SK-N-SH (cell line): ENCODE data around the gene FBXO42. TPM values are rescaled to one million over a fixed set of nuclear protein-coding genes. Genes with fewer than 3 reads are reported as not detected.

Experiments used
- CTCF ChIA-PET: fragments of 300-600, 350-600 bp; formaldehyde crosslinking; extraction: SDS; loops from one replicate; lab custom pipeline; 2021; lab: Yijun Ruan, JAX
- POLR2A ChIA-PET: fragments of 350-600 bp; sonication (Branson Sonifier 250); formaldehyde crosslinking; extraction: SDS; loops from one replicate; lab custom pipeline; 2020; ENCODE audit warnings: antibody characterized with exemption, inconsistent platforms; lab: Yijun Ruan, JAX
- DNase-seq: peaks from one replicate; pipeline ENCODE4 v3.0.0; 2012
- H2AFZ ChIP-seq: fragments of 200-600 bp; sonication (generic); 2 replicates; pipeline ENCODE4 v1.8.1; 2016; ENCODE audit warnings: antibody characterized with exemption, mild to moderate bottlenecking, low read depth
- H3F3A ChIP-seq: fragments of 200-600 bp; sonication (generic); replicated peaks from 2 replicates; pipeline ENCODE3; 2016; ENCODE audit warnings: antibody characterized with exemption, mild to moderate bottlenecking; ENCODE audit not compliant: insufficient read depth
- H3K27ac ChIP-seq, 2 experiments: fragments of 200-500 bp in 1 of 2; fragments of 200-600 bp in 1 of 2; sonication (Bioruptor generic) in 1 of 2; sonication (generic), shearing (Covaris generic) in 1 of 2; 2 replicates each; pipeline versions ENCODE4 v1.5.1 to v1.6.1; 2014 to 2016; ENCODE audit warnings: low read depth in 2 of 2, inconsistent platforms in 1 of 2, low read length in 1 of 2, mild to moderate bottlenecking in 1 of 2, mixed read lengths in 1 of 2
- H3K27me3 ChIP-seq: fragments of 200-600 bp; sonication (generic), shearing (Covaris generic); 2 replicates; pipeline ENCODE4 v1.6.1; 2016; ENCODE audit warnings: mixed run types; ENCODE audit not compliant: insufficient read depth
- H3K36me3 ChIP-seq, 2 experiments: fragments of 200-500 bp in 1 of 2; fragments of 200-600 bp in 1 of 2; sonication (Bioruptor generic) in 1 of 2; sonication (generic) in 1 of 2; replicated peaks in 1 of 2; 2 replicates each; pipeline versions ENCODE3 to v1.5.1; 2014 to 2016; ENCODE audit warnings: low read length in 1 of 2, mild to moderate bottlenecking in 1 of 2; ENCODE audit not compliant: insufficient read depth in 2 of 2, control insufficient read depth in 1 of 2
- H3K4me1 ChIP-seq, 2 experiments: fragments of 200-500 bp in 1 of 2; fragments of 200-600 bp in 1 of 2; sonication (Bioruptor generic) in 1 of 2; sonication (generic), shearing (Covaris generic) in 1 of 2; 2 replicates each; pipeline versions ENCODE4 v1.5.1 to v1.6.1; 2014 to 2016; ENCODE audit warnings: low read depth in 1 of 2, low read length in 1 of 2, mixed run types in 1 of 2; ENCODE audit not compliant: insufficient read depth in 2 of 2, control insufficient read depth in 1 of 2
- H3K4me2 ChIP-seq: fragments of 200-600 bp; sonication (generic), shearing (Covaris generic); 2 replicates; pipeline ENCODE4 v1.6.1; 2017; ENCODE audit warnings: mixed run types
- H3K4me3 ChIP-seq, 2 experiments: fragments of 200-500 bp in 1 of 2; fragments of 200-600 bp in 1 of 2; sonication (Bioruptor generic) in 1 of 2; sonication (generic), shearing (Covaris generic) in 1 of 2; 2 replicates each; pipeline versions ENCODE4 v1.5.1 to v1.8.1; 2014 to 2016; ENCODE audit warnings: low read depth in 2 of 2, inconsistent platforms in 1 of 2, low read length in 1 of 2, mild to moderate bottlenecking in 1 of 2, mixed read lengths in 1 of 2, moderate library complexity in 1 of 2
- H3K79me2 ChIP-seq: fragments of 200-600 bp; sonication (generic); 2 replicates; pipeline ENCODE4 v1.8.1; 2017; ENCODE audit warnings: mild to moderate bottlenecking; ENCODE audit not compliant: insufficient read depth
- H3K9ac ChIP-seq: fragments of 200-600 bp; sonication (generic); 2 replicates; pipeline ENCODE4 v1.6.1; 2017; ENCODE audit warnings: mixed run types
- H3K9me2 ChIP-seq: fragments of 200-600 bp; sonication (generic); 2 replicates; pipeline ENCODE4 v1.6.1; 2017; ENCODE audit warnings: mixed run types
- H3K9me3 ChIP-seq: fragments of 200-600 bp; sonication (generic); 2 replicates; pipeline ENCODE4 v1.6.1; 2017; ENCODE audit warnings: mixed run types, mild to moderate bottlenecking, moderate library complexity
- H4K20me1 ChIP-seq: fragments of 200-600 bp; sonication (generic); 2 replicates; pipeline ENCODE4 v1.6.1; 2017; ENCODE audit warnings: mild to moderate bottlenecking, mixed run types; ENCODE audit not compliant: insufficient read depth
- CHD2 ChIP-seq: fragments of 150-350 bp; IDR thresholded peaks from 2 replicates; pipeline ENCODE4 v1.6.1; 2018; ENCODE audit warnings: low read length; ENCODE audit not compliant: partially characterized antibody
- ELF1 ChIP-seq: IDR thresholded peaks from 2 replicates; pipeline ENCODE4 v1.4.0; 2012
- EZH2phosphoT487 ChIP-seq: fragments of 200-600 bp; sonication (generic); IDR thresholded peaks from 2 replicates; pipeline ENCODE4 v1.6.1; 2017; ENCODE audit warnings: low read depth, mixed run types, mild to moderate bottlenecking, antibody characterized with exemption, moderate library complexity, borderline replicate concordance
- FOXJ3 ChIP-seq: sonication (generic); formaldehyde crosslinking; IDR thresholded peaks from 2 replicates; pipeline ENCODE4 v1.5.1; 2020; ENCODE audit warnings: mild to moderate bottlenecking, missing genetic modification reagents
- GABPA ChIP-seq: IDR thresholded peaks from 2 replicates; pipeline ENCODE4 v1.4.0; 2012; ENCODE audit warnings: low read depth, mild to moderate bottlenecking
- GATA2 ChIP-seq: sonication (generic); formaldehyde crosslinking; IDR thresholded peaks from 2 replicates; pipeline ENCODE4 v1.5.0; 2020; ENCODE audit warnings: mild to moderate bottlenecking, missing genetic modification reagents
- JUND ChIP-seq: IDR thresholded peaks from 2 replicates; pipeline ENCODE4 v1.4.0; 2012
- MEF2A ChIP-seq: IDR thresholded peaks from 2 replicates; pipeline ENCODE4 v1.4.0; 2012; ENCODE audit warnings: low read depth, borderline replicate concordance
- MXI1 ChIP-seq: IDR thresholded peaks from 2 replicates; pipeline ENCODE4 v1.6.1; 2012; ENCODE audit warnings: mild to moderate bottlenecking, low read depth, low read length, improper control_type of control experiment
- NFIC ChIP-seq: IDR thresholded peaks from 2 replicates; pipeline ENCODE4 v1.4.0; 2012; ENCODE audit warnings: borderline replicate concordance
- RCOR1 ChIP-seq: fragments of 150-350 bp; IDR thresholded peaks from 2 replicates; pipeline ENCODE4 v1.6.1; 2017; ENCODE audit warnings: antibody characterized with exemption, low read length
- RFX5 ChIP-seq: IDR thresholded peaks from 2 replicates; pipeline ENCODE4 v1.6.1; 2012; ENCODE audit warnings: mild to moderate bottlenecking, improper control_type of control experiment, low read length
- SIN3A ChIP-seq: IDR thresholded peaks from 2 replicates; pipeline ENCODE4 v1.6.1; 2012; ENCODE audit warnings: low read depth, mild to moderate bottlenecking, low read length, moderate library complexity, borderline replicate concordance
- TAF1 ChIP-seq: IDR thresholded peaks from 2 replicates; pipeline ENCODE4 v1.6.1; 2012; ENCODE audit warnings: low read depth, mild to moderate bottlenecking, low read length, moderate library complexity, borderline replicate concordance
- TCF12 ChIP-seq: IDR thresholded peaks from 2 replicates; pipeline ENCODE4 v1.4.0; 2012
- WGBS: methylation state at CpG from one replicate; pipeline ENCODE4 v1.1.6; 2017; ENCODE audit warnings: low lambda C conversion rate; 5-methylcytosine and 5-hydroxymethylcytosine counted together
- polyA plus RNA-seq, 3 experiments: library from polyadenylated mRNA; depleted of rRNA; stranded (reverse); fragments of >200 nt; gene quantifications; 2 replicates each; pipeline ENCODE4 v1.2.3, GENCODE V29; 2012
- small RNA-seq, 7 experiments: library from RNA; depleted of rRNA; stranded (forward); fragments of <200 nt; gene quantifications; one replicate each; pipeline ENCODE3, GENCODE V24; 2012
- TF ChIP-seq, protein P1 (sequence below): IDR thresholded peaks from 2 replicates; pipeline ENCODE4 v1.6.1; 2012; ENCODE audit warnings: mild to moderate bottlenecking, low read depth, low read length, moderate library complexity
- TF ChIP-seq, protein P2 (sequence below): IDR thresholded peaks from 2 replicates; pipeline ENCODE4 v1.4.0; 2012; ENCODE audit warnings: low read depth
- TF ChIP-seq, protein P3 (sequence below): fragments of 200-600 bp; sonication (generic); IDR thresholded peaks from 2 replicates; pipeline ENCODE4 v1.6.1; 2017; ENCODE audit warnings: antibody characterized with exemption, mild to moderate bottlenecking, moderate library complexity

FBXO42 gene
- polyA plus RNA-seq, 1 of the 3 experiments (the other 2 are of a cell fraction) = 8.6 TPM

DNA sequence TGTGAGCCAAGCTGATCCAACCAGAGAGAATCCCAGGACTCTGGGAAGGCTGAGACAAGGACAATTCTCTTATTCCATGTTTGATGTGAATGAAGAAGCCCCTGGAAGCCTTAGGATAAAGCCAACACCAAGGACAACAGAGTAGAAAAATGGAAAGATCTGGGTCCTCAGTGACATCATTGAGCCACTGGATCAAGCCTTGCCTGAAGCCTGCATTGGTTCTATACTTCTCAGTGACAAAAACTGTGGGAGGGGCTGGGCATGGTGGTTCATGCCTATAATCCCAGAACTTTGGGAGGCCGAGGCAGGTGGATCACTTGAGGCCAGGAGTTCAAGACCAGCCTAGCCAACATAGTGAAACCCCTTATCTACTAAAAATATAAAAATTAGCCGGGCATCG, 155.4 kb downstream of the FBXO42 start:
- WGBS = 81% methylated on average over 2 of the region's 3 CpGs
- Histone ChIP-seq H3K36me3 (no peaks in the 10 kb centered on the region), H4K20me1 (no peaks in the 10 kb centered on the region), H3K79me2 (no peaks in the 10 kb centered on the region), H3K27ac (no peak overlapping the region), H3K9me3 (no peaks in the 10 kb centered on the region), H3K4me3 (no peak overlapping the region), H2AFZ (no peak overlapping the region), H3K9ac (no peak overlapping the region), H3K27me3 (no peaks in the 10 kb centered on the region), H3K4me2 (no peak overlapping the region), H3K4me1 (peaks cover 0 to 5% of the 10 kb centered on the region in 2 experiments; a peak in 1 of 4 replicates), H3F3A (no peaks in the 10 kb centered on the region), H3K9me2 (no peaks in the 10 kb centered on the region)
- TF ChIP-seq MXI1 (no peak), NFIC (no peak), GABPA (no peak), TCF12 (no peak), EZH2phosphoT487 (no peak), FOXJ3 (CRISPR knock-in tag) (no peak), CHD2 (no peak), MEF2A (no peak), ELF1 (no peak), JUND (no peak), TAF1 (no peak), GATA2 (CRISPR knock-in tag) (no peak), RFX5 (no peak), SIN3A (no peak), RCOR1 (no peak)
- TF ChIP-seq, protein P1, sequence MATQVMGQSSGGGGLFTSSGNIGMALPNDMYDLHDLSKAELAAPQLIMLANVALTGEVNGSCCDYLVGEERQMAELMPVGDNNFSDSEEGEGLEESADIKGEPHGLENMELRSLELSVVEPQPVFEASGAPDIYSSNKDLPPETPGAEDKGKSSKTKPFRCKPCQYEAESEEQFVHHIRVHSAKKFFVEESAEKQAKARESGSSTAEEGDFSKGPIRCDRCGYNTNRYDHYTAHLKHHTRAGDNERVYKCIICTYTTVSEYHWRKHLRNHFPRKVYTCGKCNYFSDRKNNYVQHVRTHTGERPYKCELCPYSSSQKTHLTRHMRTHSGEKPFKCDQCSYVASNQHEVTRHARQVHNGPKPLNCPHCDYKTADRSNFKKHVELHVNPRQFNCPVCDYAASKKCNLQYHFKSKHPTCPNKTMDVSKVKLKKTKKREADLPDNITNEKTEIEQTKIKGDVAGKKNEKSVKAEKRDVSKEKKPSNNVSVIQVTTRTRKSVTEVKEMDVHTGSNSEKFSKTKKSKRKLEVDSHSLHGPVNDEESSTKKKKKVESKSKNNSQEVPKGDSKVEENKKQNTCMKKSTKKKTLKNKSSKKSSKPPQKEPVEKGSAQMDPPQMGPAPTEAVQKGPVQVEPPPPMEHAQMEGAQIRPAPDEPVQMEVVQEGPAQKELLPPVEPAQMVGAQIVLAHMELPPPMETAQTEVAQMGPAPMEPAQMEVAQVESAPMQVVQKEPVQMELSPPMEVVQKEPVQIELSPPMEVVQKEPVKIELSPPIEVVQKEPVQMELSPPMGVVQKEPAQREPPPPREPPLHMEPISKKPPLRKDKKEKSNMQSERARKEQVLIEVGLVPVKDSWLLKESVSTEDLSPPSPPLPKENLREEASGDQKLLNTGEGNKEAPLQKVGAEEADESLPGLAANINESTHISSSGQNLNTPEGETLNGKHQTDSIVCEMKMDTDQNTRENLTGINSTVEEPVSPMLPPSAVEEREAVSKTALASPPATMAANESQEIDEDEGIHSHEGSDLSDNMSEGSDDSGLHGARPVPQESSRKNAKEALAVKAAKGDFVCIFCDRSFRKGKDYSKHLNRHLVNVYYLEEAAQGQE = no peak
- TF ChIP-seq, protein P2, sequence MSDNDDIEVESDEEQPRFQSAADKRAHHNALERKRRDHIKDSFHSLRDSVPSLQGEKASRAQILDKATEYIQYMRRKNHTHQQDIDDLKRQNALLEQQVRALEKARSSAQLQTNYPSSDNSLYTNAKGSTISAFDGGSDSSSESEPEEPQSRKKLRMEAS = no peak
- TF ChIP-seq, protein P3, sequence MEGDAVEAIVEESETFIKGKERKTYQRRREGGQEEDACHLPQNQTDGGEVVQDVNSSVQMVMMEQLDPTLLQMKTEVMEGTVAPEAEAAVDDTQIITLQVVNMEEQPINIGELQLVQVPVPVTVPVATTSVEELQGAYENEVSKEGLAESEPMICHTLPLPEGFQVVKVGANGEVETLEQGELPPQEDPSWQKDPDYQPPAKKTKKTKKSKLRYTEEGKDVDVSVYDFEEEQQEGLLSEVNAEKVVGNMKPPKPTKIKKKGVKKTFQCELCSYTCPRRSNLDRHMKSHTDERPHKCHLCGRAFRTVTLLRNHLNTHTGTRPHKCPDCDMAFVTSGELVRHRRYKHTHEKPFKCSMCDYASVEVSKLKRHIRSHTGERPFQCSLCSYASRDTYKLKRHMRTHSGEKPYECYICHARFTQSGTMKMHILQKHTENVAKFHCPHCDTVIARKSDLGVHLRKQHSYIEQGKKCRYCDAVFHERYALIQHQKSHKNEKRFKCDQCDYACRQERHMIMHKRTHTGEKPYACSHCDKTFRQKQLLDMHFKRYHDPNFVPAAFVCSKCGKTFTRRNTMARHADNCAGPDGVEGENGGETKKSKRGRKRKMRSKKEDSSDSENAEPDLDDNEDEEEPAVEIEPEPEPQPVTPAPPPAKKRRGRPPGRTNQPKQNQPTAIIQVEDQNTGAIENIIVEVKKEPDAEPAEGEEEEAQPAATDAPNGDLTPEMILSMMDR = no peak
- ChIA-PET CTCF (interaction anchor here (1.0 to 4.6 kb wide), 3 partner anchors 8 to 117 kb away, joined by 3 to 17 read pairs (median 4); no protein-coding TSS in a partner anchor), POLR2A (no interaction called here)
- DNase-seq = no peak

Small RNA genes within 50 kb of the gene (small RNA-seq; reads per million reads assigned to genes)
- 0 reads per million in 7 experiments for gene MT1XP1

Other genes starting within 250 kb of the FBXO42 start
- 82.2 and 126 TPM in 2 replicates for gene EPHA2, start 196.4 kb downstream of the FBXO42 start, polyA plus RNA-seq (2012; rRNA removed)
- gene ARHGEF19, start 139.8 kb downstream of the FBXO42 start, polyA plus RNA-seq (2012; rRNA removed) = 11.5 and 11.8 TPM in 2 replicates
- 6.5 and 8.6 TPM in 2 replicates for gene CPLANE2, start 115.3 kb downstream of the FBXO42 start, polyA plus RNA-seq (2012; rRNA removed)
- gene SZRD1, start 14.8 kb upstream of the FBXO42 start, polyA plus RNA-seq (2012; rRNA removed) = 100 and 119 TPM in 2 replicates
- gene SPATA21, start 84.9 kb upstream of the FBXO42 start, polyA plus RNA-seq (2012; rRNA removed) = 0.10 TPM in 1 of 2 replicates, not detected in the other
- 100.0 and 116 TPM in 2 replicates for gene NECAP2, start 88.2 kb upstream of the FBXO42 start, polyA plus RNA-seq (2012; rRNA removed)
- gene RNU1-1, start 161.8 kb upstream of the FBXO42 start, polyA plus RNA-seq (2012; rRNA removed) = not detected in 2 replicates